K562 (cell line): ENCODE measurements around the gene PLXDC2.

Source experiments
- ILF3 ChIP-seq: fragments of 450-650 bp; IDR thresholded peaks from 2 replicates; pipeline ENCODE4 v1.6.1; 2018; ENCODE audit warnings: antibody characterized with exemption, mild to moderate bottlenecking, moderate library complexity, borderline replicate concordance
- L3MBTL2 ChIP-seq: fragments of 450-650 bp; IDR thresholded peaks from 2 replicates; pipeline ENCODE4 v1.6.1; 2016; ENCODE audit warnings: mild to moderate bottlenecking, moderate library complexity
- MAFK ChIP-seq: IDR thresholded peaks from 2 replicates; pipeline ENCODE4 v1.6.1; 2011; ENCODE audit warnings: low read length, improper control_type of control experiment
- NR2C2 ChIP-seq, 2 experiments: fragments of 200-800 bp in 1 of 2; sonication (Bioruptor generic) in 1 of 2; sonication (generic) in 1 of 2; formaldehyde crosslinking in 1 of 2; IDR thresholded peaks; 2 replicates each; pipeline versions ENCODE4 v1.6.1 to v1.8.0; 2016 to 2022; ENCODE audit warnings: mild to moderate bottlenecking in 1 of 2, missing compliant biosample characterization in 1 of 2, missing genetic modification characterization in 1 of 2, missing genetic modification reagents in 1 of 2
- ZSCAN32 ChIP-seq: fragments of 450-650 bp; formaldehyde crosslinking; IDR thresholded peaks from 2 replicates; pipeline ENCODE4 v1.4.0; 2020; ENCODE audit warnings: mild to moderate bottlenecking, moderate library complexity

DNA sequence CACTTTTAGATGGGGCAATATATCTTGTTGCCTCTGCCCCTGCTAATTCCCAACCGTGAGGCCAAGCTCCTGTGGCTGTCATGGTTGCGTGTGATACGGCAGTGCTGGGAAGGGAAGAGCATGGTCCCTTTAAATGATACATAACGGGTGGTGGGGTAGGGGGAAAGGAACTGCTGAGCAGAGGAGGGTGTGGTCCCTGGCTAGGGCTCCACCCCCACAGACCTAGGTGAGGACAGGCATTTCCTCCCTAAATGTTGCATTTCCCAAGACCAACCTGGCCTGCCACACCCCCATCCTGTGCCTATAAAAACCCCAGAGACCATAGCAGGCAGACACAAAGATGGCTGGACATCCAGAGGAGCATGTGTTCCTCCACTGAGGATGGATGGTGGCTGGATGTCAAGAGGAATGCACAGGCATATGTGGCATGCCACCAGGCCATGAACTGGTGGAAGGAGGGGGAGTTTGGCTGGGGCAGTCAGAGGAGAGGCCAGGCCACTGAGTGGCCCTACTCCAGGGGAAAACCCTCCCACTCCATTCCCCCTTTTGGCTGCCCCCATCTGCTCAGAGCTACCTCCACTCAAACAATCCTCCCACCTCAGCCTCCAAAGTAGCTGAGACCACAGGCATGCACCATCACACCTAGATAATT is 104.0 kb downstream of the PLXDC2 start:
- no peak for TF ChIP-seq MAFK
- no peak for TF ChIP-seq ZSCAN32 (CRISPR knock-in tag)
- no peak for TF ChIP-seq ILF3
- no peak for TF ChIP-seq NR2C2 (CRISPR knock-in tag; IDR thresholded peaks at IDR 0.05)
- no peak for TF ChIP-seq NR2C2 (tag; IDR thresholded peaks at IDR 0.05)
- no peak for TF ChIP-seq L3MBTL2
